ENCODE results near the gene CASK.

- TF ChIP-seq CTCF (conservative IDR thresholded peaks at IDR 0.05; ENCODE audit: low read depth, low read length) (no peak), EZH2 (IDR thresholded peaks at IDR 0.05; ENCODE audit: borderline replicate concordance, low read depth, low read length, poor library complexity, severe bottlenecking) (no peak)
Observed at GRCh38 chrX:41785685-41786084, 137.7 kb downstream of the CASK start.

Data from A673 (cell line).